NCI-H345 treated with DMSO at 0.1 percent for 48 hours (cell line): ENCODE data around the gene PRAMEF1.
A peak's percentile ranks its signal among the peaks of the same experiment; 100 is the strongest.
"Not testable (repeated sequence)": the region's sequence is repeated elsewhere in the genome, so short reads cannot be mapped to it uniquely, and the experiment has no call there.

ENCODE experiments used
- DNase-seq: peaks from one replicate; lab custom pipeline; 2025; ENCODE audit not compliant: unreplicated experiment; lab: John Stamatoyannopoulos, UW

PRAMEF1 gene, protein sequence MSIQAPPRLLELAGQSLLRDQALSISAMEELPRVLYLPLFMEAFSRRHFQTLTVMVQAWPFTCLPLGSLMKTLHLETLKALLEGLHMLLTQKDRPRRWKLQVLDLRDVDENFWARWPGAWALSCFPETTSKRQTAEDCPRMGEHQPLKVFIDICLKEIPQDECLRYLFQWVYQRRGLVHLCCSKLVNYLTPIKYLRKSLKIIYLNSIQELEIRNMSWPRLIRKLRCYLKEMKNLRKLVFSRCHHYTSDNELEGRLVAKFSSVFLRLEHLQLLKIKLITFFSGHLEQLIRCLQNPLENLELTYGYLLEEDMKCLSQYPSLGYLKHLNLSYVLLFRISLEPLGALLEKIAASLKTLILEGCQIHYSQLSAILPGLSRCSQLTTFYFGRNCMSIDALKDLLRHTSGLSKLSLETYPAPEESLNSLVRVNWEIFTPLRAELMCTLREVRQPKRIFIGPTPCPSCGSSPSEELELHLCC

DNA sequence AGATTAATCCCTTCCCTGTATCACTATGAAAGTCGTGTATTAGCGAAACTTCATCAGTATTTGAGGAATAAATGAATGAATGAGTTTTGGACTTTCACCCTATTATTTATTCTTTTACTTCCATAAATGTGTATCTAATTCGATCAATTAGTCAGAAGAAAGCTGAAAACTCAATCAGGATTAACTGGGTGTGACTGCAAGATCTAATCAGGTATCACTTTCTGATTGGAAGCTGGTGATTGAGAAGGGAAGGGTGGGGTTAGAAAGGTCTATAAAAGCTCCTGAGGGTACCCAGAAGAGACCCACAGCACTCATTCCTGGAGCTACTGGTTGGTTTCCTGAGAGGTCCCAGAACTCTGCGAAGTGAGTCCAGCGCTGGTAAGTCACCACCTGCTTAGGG is at the start of gene PRAMEF1:
TSS of gene PRAMEF1 (plus strand) at position 301 of the 400 bp plus-strand sequence. CDS start 1,831 bp downstream, outside the sequence.
- not testable (repeated sequence) for DNase-seq

DNA sequence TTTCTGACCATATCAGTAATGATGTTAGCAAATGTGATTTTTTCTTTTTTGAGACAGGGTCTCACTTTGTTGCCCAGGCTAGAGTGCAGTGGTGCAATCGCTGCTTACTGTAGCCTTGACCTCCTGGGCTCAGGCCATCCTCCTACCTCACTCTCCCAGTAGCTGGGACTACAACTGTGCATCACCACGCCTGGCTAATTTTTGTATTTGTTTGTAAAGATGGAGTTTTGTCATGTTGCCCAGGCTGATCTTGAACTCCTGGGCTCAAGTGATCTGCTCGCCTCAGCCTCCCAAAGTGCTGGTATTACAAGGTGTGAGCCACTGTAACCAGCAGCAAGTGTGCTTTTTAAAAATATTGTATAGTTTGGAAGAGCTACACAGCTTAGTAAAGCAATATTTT is 49.3 kb upstream of the PRAMEF1 start:
- DNase-seq, result no peak

DNA sequence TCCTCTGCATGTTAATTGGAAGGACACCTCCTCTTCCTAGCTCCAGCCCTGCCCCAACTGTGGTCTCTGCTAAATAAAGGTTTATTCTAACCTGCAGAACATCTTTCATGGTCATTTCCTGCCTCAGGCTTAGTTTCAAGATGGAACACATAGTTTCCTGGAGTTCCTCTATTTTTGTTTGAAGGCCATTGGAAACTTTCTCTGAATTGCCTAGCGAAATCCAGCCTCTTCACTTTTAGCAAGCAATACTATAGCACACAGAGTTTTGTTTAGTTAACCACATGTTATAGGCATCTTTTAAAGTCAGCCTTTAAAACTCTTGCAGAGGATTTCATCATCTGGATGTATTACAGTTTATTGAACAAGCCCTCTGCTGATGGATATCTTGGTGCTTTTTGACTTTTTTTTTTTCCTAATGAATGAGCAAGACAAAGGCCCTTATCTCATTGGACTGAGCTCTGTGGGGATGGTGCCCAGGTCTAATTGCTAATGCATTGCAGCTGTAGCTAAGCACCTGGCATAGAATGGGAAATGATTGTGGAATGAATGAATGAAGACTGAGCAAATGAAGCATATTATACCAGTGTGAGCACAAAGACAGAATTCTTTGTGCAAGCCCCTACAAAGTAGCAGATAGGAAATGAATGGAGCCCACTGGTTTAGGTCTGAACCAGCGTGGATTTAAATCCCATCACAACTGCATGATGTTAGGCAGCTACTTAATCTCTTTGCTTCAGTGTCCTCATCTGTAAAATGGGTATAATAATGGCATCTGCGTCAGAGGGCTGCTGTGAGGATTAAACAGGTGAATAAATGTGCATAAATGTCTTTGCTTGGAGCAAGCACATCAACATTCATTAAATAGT is 45.8 kb upstream of the PRAMEF1 start:
- no peak for DNase-seq

DNA sequence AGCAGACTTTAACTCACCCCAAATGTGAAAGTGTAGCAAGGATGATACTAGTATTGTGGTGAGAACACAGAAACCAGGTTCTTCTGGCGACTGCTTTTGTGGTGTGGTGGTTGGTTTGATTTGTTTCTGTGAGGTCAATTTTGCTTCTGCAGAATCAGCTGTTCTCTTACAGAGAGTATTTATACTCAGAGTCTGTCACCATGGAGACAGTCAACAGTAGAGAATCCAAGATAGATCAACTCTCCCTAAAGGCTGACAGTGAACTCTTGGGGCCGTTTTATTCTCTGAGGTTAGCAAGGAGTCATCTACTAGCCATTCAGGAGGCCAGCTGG is 45.2 kb upstream of the PRAMEF1 start, which contains the start of gene CFAP107:
TSS of gene CFAP107 (plus strand) at position 209 of the 332 bp plus-strand sequence. CDS start 231 bp downstream, outside the sequence.
- no peak for DNase-seq

DNA sequence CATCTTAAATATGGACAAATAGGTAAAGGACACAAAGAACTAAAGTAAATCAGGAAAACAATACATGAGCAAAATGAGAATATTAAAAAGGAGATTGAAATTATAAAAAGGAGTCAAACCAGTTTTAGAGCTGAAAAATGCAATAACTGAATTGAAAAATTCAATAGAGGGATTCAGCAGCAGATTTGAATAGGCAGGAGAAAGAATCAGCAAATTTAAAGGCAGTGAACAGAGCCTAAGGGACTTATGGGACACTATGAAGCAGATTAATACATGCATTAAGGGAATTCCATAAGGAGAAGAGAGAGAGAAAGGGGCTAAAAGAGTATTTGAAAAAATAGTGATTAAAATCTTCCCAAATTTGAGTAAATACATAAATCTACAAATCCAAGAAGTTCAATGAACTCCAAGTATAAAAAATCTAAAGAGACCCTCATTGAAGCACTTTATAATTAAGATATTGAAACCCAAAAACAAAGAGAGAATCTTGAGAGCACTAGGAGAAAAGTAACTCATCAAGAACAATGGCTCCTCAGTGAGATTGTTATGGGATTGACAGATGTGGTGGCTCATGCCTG is 42.3 kb upstream of the PRAMEF1 start:
- DNase-seq, result no peak

DNA sequence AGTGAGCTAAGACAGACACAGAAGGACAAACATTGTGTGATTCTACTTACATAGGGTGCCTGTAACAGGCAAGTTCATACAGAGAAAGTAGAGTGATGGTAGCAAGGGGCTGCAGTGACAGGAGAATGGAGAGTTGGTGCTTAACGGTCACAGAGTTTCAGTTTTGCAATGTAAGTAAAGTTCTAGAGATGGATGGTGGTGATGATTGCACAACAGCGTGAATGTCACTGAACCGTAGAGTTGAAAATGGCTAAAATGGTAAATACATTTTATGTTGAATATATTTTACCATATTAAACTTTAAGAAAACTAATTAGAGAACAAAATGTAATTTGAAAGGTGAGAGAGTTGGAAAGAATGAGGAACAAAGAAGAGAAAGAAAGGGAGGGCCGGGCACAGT is 36.5 kb upstream of the PRAMEF1 start:
- no peak for DNase-seq

DNA sequence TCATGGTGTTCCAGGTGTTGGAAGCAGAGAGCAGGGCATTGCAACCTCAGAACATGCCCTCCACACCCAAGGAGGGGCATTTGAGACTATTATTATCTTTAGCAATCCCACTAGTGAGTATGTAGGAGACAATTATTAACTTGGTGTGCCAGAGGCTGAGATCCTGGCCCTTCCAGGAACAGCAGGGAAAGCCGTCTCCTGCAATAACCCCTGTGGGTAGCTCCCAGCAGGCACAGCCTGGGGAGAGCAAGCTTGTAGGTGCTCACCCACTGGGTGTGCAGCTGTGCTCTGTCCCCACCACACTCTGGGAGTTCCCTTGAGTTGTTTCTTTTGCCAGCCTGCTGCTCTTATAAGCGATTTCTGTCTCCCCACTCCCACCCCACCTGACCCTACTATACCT is 34.9 kb upstream of the PRAMEF1 start:
- peak; percentile 68 for DNase-seq

DNA sequence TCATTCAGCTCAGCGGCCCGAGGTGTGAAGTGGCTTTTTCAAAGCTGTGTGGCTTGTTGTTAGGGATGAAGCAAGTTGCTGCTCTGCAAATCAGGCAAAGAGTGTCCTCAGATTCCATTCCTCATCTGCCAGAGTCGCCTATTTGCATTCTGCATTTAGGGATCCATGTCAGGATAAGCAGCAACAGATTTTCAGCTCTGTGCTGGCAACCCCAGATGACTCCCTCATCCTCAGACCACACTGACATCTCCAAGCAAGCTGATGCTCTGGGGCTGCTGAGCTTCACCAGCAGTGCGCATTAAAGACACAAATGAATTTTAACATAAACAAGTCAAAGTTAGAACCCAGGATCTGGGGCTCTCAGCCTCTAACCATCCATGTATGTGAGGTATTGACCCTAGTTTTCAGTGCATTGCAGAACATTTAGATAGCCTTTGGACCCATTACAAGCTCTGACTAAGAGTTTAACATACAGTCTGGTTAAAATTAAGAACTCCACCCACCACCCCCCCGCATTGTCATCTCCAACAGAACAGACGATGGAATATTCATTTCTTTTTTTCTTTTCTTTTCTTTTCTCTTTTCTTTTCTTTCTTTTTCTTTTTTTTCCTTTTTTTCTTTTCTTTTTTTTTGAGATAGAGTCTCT is 34.3 kb upstream of the PRAMEF1 start:
- no peak for DNase-seq

DNA sequence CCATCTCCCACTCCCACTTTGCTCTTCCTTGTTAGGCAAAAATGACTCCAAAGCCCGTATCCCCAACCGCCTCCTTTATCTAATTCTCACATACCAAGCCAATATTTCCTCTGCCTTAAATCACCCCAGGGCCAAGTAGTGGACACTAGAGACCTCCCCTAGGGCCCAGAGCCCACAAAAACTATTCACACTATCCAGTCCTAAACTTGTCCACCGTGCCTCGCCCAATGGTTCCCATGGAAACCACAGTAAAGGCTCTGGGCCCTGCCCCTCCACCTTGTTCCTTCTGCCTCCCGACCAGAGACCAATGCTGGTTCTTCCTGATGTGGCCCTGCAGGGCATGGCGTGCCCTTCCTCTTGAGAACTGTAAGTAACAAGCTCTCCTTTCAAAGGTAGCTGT is 33.4 kb upstream of the PRAMEF1 start:
- DNase-seq, result no peak

DNA sequence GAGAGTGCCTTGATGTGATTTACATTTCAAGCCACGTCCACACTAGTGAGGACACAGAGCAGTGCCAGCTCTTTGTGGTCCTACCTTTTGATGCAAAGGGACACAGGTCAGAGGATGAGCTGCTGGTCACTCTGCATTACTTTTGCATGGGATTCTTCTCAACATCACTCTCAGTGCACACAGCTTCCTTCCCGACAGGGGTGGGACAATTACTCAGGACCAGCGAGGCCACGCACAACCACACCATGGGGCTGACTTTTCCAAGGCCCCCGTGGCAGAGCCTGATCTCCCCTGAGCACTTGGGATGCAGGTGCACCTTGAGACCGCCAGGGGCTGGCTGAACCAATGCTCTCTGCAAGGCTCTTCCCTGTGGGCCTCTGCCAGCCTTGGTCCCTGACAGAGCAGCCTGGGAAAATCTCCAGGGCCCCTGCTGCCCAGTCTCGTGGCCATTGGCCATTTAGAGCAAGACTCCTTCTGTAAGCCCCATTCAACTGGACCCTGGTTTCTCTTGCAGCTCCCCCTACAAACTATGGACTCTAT is 30.9 kb upstream of the PRAMEF1 start:
- no peak for DNase-seq

DNA sequence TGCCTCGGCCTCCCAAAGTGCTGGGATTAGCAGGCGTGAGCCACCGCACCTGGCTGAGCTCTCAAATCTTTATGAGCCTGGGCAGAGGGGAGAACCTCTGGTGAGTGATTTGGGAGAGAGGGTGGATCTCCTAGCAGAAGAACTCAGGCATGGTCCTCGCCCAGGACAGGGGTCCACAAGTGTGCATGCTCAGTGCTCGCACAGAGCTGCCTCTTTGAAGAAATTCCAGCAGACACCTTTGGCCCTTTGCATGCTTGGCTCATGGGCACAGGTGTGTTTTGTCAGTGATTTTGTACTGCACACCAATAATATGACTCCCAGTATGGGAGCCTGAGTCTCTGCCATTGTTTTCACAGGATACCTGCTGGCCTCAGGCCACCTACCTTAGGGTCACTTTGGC is 29.4 kb upstream of the PRAMEF1 start:
- DNase-seq, result no peak

DNA sequence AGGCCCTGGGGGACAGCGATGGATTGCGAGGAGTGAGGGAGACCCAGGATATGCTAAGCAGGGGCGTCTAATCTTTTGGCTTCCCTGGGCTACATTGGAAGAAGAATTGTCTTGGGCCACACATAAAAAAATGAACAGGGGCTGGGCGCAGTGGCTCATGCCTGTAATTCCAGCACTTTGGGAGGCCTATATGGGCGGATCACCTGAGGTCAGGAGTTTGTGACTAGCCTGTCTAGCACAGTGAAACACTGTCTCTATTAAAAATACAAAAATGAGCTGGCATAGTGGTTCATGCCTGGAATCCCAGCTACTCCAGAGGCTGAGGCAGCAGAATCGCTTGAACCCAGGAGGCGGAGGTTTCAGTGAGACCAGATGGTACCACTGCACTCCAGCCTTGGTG is 28.4 kb upstream of the PRAMEF1 start:
- no peak for DNase-seq

DNA sequence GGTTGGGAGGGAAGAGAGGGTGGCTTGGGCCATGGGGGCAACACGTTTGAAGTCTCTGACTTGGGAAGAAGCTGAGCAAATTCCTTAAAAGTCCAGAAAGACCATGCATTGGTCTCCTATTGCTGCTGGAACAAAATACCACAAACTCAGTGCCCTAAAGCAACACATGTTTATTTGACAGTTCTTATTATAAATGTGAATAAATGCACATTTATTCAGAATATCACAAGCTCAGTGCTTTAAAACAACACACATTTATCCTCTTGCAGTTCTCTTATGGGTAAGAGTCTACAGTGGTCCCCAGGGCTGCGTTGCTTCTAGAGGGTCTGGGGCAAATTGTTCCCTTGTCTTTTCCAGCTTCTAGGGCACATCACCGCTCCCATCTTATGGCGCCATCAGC is 27.7 kb upstream of the PRAMEF1 start:
- DNase-seq, result no peak

DNA sequence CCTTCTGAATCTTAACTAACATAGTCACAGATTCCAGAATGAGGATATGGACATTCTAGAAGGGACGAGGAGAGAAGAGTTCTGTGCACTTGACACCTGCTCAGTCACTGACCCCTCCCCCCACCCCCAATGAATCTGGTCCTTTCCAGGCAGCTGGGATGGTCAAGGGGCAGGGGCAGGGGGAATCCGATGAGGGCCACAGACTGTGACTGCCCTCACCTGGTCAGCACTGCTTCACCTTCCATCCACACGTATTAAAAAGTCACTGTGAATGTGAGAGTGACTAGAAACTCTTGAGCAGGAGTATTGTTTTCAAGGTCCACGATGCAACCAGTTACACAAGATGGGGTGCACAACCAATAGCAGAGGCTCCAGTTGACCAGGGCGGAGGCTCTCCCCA is 27.2 kb upstream of the PRAMEF1 start:
- DNase-seq, result no peak

DNA sequence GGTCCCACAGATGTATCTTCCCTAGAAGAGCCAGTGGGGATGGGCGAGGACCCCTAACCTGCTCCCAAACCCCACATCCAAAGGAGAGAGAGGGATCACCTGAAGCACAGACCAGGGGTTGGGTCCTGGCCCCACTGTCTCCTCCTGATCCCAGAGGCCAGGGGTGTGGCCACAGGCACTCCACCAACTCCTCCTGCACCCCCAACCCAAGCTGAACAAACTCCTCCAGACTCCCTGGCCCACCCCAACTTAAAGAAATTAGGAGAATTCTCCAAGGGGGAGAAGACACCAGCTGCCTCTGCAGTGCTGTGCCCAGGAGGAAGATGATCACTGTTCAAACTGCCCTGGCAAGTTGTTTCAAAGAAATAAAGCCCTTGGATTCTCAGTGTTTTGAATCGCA is 22.2 kb upstream of the PRAMEF1 start:
- no peak for DNase-seq

DNA sequence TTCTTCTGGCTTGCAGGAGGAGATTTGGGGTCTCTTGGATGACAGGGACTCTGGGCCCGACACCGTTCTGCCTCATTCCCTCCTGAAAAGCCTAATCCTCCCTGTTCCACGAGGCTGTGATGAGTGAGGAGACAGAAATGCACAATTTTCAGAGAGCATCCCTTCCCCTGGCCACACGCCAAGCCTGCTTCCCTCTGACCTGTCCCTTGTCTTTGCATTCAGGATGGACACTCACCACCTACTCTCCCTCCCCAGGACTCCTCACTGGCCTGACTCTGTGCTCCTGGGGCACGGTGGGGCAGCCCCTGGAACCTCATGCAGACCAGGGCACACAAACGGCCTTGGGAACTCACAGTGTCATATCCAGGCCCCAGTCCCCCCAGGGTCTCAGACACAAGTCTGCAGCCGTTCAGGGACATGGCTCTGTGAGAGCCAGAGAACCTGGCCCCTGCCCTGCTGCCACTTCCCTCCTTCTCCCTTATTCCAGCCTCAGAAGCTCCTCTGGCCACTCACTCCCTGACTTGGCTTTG is 21.2 kb upstream of the PRAMEF1 start:
- no peak for DNase-seq

DNA sequence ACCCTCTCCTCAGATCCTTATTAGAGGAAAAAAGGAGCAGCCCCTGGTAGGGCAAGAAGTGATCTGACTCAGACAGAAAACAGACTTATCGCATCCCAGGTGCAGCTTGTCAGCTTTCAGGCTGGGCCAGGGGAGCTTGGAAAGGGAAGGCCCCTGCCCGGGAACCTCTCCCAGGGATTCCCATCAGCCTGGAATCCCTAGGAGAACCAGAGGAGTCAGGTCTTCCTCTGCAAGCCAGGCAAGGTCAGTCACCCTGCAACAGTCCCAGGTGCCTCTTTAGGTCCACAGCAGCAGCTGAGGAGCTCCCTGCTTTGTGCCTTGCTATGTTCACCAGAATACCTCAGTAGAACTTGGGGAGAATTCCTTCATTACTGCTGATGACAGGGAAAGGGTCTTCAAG is 20.6 kb upstream of the PRAMEF1 start:
- no peak for DNase-seq

DNA sequence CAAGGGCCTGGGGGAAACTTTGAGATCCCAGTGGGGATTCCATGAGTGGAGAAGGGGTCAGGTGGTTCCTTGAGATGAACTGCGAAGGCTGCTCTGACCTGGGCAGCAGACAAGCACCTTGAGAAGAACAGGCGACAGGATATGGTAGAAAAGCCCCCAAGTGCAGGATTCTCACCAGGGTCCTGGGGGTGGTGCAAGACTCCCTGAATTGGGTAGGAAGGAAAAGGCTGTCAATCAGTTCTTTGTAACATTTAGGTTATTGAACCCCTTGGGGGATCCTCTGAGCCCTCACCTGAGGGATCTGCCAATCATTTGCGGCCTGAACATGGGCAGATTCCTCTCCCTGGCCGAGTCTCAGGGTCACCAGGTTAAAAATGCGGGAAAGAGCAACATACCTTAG is 20.0 kb upstream of the PRAMEF1 start:
- DNase-seq, result no peak

DNA sequence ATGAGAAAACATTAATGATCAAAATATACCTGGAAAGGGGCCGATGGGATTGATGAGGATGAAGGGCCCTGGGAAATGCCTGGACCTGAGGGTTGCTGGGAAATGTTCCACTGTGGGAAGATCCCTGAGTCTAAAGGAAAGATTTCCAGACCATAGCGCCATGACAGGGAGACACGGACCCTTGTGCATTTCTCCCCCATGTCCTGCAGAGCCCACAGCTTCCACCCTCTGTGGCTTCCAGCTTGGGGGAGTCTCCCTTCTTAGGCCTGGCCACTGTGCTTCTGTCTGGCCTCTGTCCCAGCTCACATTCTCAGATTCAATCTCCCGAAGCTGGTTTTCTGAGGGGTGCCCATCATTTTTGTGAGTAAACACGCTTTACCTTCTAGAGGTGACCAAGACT is 18.7 kb upstream of the PRAMEF1 start:
- DNase-seq, result no peak

DNA sequence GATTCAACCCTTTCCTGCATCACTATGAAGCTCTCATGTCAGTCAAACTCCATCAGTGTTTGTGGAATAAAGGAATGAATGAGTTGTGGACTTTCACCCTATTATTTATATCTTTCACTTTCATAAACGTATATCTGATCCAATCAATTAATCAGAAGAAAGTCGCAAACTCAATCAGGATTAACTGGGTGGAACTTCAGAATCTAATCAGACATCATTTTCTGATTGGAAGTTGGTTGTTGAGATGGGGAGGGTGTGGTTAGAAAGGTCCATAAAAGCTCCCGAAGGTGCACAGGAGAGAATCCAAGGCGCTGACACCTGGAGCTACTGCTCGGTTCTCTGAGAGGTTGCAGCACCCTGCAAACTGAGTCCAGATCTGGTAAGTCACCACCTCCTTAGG is 17.8 kb upstream of the PRAMEF1 start, which contains the start of gene PRAMEF12:
TSS of gene PRAMEF12 (plus strand) at position 301 of the 400 bp plus-strand sequence. CDS start 1,130 bp downstream, outside the sequence.
- no peak for DNase-seq
